NT2/D1 (cell line): Measurements from ENCODE around the gene USP11.
A peak's percentile ranks its signal among the peaks of the same experiment; 100 is the strongest.

Source experiments
- DNase-seq: peaks from one replicate; pipeline ENCODE4 v3.0.0-alpha.2; 2011; ENCODE audit warnings: low read depth, low spot score
- H3K27me3 ChIP-seq: 2 replicates; pipeline ENCODE4 v1.6.0; 2011; ENCODE audit warnings: mild to moderate bottlenecking; ENCODE audit not compliant: insufficient read length, insufficient read depth
- H3K36me3 ChIP-seq: 2 replicates; pipeline ENCODE4 v1.6.1; 2011; ENCODE audit warnings: mild to moderate bottlenecking, low read length, mixed read lengths; ENCODE audit not compliant: insufficient read depth, insufficient read length
- H3K4me1 ChIP-seq: 2 replicates; pipeline ENCODE4 v1.5.1; 2011; ENCODE audit not compliant: insufficient read depth, insufficient read length
- H3K4me3 ChIP-seq: 2 replicates; pipeline ENCODE4 v1.5.1; 2011; ENCODE audit warnings: low read depth; ENCODE audit not compliant: insufficient read length
- H3K9ac ChIP-seq: 2 replicates; pipeline ENCODE4 v1.6.0; 2011; ENCODE audit warnings: low read depth; ENCODE audit not compliant: insufficient read length
- H3K9me3 ChIP-seq: 2 replicates; pipeline ENCODE4 v1.5.1; 2011; ENCODE audit warnings: mild to moderate bottlenecking, low read length; ENCODE audit not compliant: insufficient read depth
- SUZ12 ChIP-seq: IDR thresholded peaks from 2 replicates; pipeline ENCODE4 v1.6.1; 2011; ENCODE audit not compliant: insufficient read length, insufficient read depth; ENCODE audit errors: extremely low read depth
- YY1 ChIP-seq: IDR thresholded peaks from 2 replicates; pipeline ENCODE4 v1.6.1; 2011; ENCODE audit not compliant: insufficient read length, insufficient read depth
- ZNF274 ChIP-seq: IDR thresholded peaks from 2 replicates; pipeline ENCODE4 v1.6.1; 2011; ENCODE audit warnings: mild to moderate bottlenecking, low read depth, low read length

Gene USP11

DNA sequence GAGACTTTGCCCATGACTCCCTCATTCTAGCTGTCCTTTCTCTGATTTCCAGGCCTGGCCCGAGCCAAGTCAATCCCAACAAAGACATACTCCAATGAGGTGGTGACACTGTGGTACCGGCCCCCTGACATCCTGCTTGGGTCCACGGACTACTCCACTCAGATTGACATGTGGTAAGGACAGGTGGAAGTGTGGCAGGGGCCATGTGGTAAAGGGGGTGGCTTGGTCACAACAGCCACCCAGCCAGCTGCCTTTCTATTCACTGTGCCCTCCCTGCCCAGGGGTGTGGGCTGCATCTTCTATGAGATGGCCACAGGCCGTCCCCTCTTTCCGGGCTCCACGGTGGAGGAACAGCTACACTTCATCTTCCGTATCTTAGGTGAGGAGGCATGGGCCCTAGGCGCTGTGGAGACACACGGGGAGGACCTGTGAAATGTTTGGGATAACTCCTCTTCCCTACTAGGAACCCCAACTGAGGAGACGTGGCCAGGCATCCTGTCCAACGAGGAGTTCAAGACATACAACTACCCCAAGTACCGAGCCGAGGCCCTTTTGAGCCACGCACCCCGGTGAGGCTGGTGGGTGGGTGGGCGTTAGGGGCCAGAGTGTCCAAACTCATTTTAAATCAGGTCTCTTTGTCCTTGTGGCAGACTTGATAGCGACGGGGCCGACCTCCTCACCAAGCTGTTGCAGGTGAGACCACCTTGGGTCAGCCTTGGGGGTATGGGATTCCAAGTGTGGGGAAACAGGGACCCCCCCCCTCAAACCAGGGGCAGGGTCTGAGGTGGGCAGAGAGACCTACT, 6.1 kb upstream of the USP11 start:
- Histone ChIP-seq H3K36me3 (peaks cover 85% of the 10 kb centered on the region), H3K9me3 (no peaks in the 10 kb centered on the region), H3K27me3 (no peaks in the 10 kb centered on the region), H3K9ac (no peak overlapping the region), H3K4me3 (no peak overlapping the region), H3K4me1 (no peaks in the 10 kb centered on the region)
- no peak for DNase-seq
- TF ChIP-seq ZNF274 (no peak), YY1 (no peak), SUZ12 (no peak)

DNA sequence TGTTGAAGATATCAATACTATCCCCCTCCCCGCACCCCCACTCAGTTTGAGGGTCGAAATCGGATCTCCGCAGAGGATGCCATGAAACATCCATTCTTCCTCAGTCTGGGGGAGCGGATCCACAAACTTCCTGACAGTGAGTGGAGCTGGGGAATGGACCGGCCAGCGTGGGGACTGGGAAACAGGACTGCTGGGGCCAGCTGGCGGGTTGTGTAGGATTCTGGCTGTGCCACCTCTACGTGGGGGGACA, 5.5 kb upstream of the USP11 start:
- Histone ChIP-seq H3K36me3 (peaks cover 80% of the 10 kb centered on the region), H3K9ac (no peak overlapping the region), H3K27me3 (no peaks in the 10 kb centered on the region), H3K4me1 (peaks cover under 1% of the 10 kb centered on the region), H3K4me3 (no peak overlapping the region), H3K9me3 (no peaks in the 10 kb centered on the region)
- TF ChIP-seq SUZ12 (no peak), YY1 (no peak), ZNF274 (no peak)
- DNase-seq, result no peak

DNA sequence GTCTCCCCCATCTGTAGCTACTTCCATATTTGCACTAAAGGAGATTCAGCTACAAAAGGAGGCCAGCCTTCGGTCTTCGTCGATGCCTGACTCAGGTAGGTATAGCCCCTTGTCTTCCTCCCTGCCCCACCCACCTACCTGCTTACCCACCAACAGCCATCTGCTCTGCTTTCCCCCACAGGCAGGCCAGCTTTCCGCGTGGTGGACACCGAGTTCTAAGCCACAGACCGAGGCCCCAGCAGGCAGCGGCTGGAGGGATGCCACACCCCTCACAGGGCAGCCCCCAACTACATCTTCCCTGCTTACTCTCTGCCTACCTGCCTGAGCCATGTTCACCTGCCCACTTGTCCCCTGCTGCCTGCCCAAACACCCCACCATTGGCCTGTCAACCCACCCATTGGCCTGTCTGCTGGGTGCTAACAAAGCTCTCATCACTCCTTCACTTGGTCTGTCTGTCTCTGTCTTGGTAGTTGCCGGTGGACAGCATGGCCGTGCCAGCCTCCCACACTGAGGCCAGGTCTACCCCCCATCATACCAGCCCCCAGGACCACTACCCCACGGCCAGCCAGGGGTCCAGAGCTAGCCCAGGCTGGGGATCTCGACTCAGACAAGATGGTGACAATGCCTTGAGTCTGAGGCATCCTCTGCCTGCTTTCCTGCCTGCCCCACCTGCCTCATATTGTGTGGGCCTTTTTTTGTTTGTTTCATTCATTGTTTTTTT, 4.1 kb upstream of the USP11 start:
- DNase-seq, result no peak
- TF ChIP-seq SUZ12, result no peak
- no peak for TF ChIP-seq YY1
- no peak for TF ChIP-seq ZNF274
- H3K36me3 ChIP-seq, result peaks cover 69% of the 10 kb centered on the region
- no peak overlapping the region for H3K4me3 ChIP-seq
- peaks cover 2% of the 10 kb centered on the region for H3K4me1 ChIP-seq
- no peaks in the 10 kb centered on the region for H3K27me3 ChIP-seq
- H3K9ac ChIP-seq, result no peak overlapping the region
- no peaks in the 10 kb centered on the region for H3K9me3 ChIP-seq

DNA sequence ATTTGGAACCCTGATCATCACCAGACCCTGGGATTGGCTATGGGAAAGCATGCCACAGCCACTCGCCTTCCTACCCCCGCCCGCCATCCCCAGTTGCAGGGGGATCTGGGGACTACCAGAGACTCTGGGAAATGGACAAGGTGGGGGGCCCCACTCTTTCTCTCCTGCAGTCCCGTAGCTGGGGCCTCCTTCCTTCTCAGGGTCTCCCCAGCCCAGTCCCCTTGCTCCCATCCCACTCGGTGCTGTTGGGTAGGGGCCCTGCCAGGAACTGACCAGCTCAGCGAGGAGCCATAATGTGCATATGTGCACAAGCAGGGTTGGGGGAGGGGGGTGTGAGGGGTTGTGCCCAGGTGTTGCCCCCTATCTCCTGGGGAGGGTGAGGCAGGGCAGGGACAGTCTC, 3.4 kb upstream of the USP11 start:
- Histone ChIP-seq H3K36me3 (peaks cover 62% of the 10 kb centered on the region), H3K9me3 (no peaks in the 10 kb centered on the region)
- no peak for TF ChIP-seq SUZ12
- TF ChIP-seq ZNF274, result no peak
- TF ChIP-seq YY1, result no peak

DNA sequence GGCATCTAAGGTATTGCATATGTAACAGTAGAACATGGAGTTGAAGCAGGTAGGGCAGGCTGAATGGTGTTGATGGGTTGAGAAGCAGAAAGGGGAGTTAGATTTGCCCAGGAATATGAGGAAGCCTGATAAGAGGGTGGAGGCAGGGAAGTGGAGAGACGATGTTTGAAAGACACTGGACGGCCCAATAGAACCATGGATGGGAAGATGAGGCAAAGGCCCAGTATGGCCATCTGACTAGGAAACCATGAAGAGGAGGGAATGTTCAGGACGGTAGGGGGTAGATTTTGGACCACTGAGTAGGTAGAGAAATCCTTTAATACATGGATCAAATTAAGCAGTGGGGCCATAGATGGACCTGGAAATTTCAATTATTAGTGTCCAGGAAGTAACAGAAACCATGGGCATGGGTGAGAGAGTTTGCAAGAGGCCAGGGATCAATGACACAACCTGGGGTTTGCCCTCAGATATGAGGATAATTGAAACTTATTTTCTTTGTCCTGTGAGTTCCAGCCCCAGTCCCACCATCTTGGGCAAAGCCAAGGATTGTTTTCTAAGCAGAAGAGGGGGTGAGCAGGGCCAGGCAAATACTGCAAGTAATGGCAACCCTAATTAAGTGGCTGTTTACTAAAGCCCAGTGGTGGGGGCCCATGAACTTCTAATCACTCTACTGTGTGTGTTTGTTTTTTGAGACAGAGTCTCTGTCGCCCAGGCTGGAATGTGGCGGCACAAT, 2.5 kb upstream of the USP11 start:
- Histone ChIP-seq H3K9me3 (no peaks in the 10 kb centered on the region), H3K9ac (no peak overlapping the region)
- TF ChIP-seq ZNF274 (no peak), YY1 (no peak), SUZ12 (no peak)

More for the DNA sequence above, 3.4 kb upstream of the USP11 start:
- Histone ChIP-seq H3K4me1 (peaks cover 2% of the 10 kb centered on the region), H3K9ac (no peak overlapping the region), H3K27me3 (no peaks in the 10 kb centered on the region), H3K4me3 (no peak overlapping the region)
- no peak for DNase-seq

DNA sequence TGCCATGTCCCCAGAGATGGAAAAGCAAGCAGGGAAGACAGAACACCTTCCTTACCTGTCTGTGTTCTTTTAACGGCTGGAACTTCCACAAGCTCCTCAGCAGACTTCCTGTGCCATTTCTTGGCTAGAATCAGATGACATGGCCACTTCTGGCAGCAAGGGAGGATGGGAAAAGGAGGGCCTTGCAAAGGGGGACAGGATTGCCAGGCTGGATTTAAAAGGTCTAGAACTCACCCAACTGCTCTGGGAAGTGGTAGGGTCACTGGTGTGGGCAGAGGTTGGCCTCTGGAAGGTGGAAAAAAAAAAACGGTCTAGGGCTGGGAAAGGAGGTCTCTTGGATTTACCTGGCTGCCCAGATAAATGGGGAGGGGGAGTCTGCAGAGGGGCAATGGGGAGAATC, 1.6 kb upstream of the USP11 start:
- Histone ChIP-seq H3K9ac (no peak overlapping the region), H3K27me3 (no peaks in the 10 kb centered on the region), H3K36me3 (peaks cover 44% of the 10 kb centered on the region), H3K9me3 (no peaks in the 10 kb centered on the region), H3K4me1 (peaks cover 5% of the 10 kb centered on the region), H3K4me3 (no peak overlapping the region)
- DNase-seq, result no peak
- TF ChIP-seq SUZ12 (no peak), ZNF274 (no peak), YY1 (no peak)

More for the DNA sequence above, 2.5 kb upstream of the USP11 start:
- no peak overlapping the region for H3K4me3 ChIP-seq
- no peaks in the 10 kb centered on the region for H3K27me3 ChIP-seq
- H3K4me1 ChIP-seq, result peaks cover 2% of the 10 kb centered on the region
- peaks cover 53% of the 10 kb centered on the region for H3K36me3 ChIP-seq
- DNase-seq, result no peak

DNA sequence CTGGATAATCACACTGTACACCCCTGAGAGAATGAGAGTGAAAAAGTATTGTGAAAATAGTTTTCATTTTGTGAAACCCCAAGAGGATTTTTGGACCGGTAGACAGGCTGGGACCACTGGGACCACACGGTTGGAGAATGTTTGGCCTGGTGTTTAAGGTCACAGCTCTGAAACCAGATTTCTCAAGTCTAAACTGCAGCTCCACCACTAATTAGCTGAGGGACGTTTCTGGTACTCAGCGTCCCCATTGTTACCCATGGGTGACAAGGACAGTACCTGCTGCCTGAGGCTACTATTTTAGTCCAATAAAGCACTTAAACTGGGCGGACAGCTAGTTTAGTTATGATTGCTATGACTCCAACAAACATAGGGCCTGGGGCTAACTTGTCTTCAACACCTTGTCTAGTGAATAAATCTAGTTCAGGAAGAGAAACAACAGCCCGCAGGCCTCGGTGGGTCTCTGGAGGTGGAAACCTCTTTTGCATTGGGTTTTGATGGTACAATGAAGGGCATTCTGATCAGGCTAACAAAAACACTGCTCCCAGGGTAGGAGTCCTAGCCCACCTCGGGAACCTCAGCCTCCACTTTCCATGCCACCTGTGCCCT, 509 bp upstream of the USP11 start:
- peak overlapping the region; percentile 86 for H3K4me3 ChIP-seq
- H3K4me1 ChIP-seq, result peaks cover 5% of the 10 kb centered on the region
- no peak for TF ChIP-seq YY1
- no peaks in the 10 kb centered on the region for H3K27me3 ChIP-seq
- no peaks in the 10 kb centered on the region for H3K9me3 ChIP-seq
- no peak for DNase-seq
- H3K9ac ChIP-seq, result peak overlapping the region; percentile 94
- peaks cover 33% of the 10 kb centered on the region for H3K36me3 ChIP-seq
